HS-27A (cell line): ENCODE data around the gene SETD9.

ENCODE experiments used
- DNase-seq: peaks from one replicate; pipeline ENCODE4 v3.0.0-alpha.2; 2012; ENCODE audit warnings: low read depth, missing footprints

Gene SETD9

DNA sequence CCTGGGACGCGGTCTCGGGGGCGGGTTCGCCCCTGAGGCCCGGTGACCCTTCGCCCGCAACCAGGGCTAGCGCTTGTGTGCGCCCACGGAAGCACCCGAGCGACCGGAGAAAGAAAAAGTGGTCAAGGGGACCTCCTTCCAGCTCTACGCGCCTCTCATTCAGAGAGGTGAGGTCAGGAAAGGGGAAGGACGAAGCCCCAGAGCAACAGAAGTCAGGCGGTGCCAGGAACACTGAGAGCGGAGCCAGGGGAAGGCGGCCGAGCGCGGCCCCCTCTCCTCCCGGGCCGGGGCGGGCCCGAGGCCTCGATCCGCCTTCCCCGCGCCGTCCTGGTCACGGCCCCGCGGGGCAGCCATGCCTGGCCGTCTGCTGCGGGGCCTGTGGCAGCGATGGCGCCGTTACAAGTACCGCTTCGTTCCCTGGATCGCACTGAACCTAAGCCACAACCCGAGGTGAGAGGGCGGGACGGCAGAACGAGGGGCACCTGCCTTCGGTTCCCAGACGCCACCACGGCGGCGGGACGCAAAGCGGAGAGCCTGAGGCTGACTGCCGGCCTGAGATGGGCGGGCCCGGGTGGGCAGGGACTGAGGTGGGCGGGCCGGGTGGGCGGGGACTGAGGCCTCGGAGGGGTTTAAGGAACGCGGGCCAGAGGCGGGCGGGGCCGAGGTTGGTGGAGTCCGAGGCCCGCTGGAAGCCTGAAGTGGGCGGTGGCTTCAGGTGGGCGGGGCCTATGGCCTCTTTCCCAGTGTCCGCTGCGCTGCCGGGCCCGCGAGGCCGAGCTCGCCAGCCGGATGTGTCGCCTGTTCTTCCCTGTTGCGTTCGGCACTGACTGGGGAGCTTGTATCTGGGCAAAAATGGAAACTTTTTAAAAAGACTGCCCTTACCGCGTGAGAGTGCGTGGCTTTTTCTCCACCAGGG, at the start of gene SETD9:
SETD9 (plus strand) TSS at position 303 of the 916 bp plus-strand sequence; CDS start at position 353, 50 bp downstream.
- peak; percentile 66 for DNase-seq

DNA sequence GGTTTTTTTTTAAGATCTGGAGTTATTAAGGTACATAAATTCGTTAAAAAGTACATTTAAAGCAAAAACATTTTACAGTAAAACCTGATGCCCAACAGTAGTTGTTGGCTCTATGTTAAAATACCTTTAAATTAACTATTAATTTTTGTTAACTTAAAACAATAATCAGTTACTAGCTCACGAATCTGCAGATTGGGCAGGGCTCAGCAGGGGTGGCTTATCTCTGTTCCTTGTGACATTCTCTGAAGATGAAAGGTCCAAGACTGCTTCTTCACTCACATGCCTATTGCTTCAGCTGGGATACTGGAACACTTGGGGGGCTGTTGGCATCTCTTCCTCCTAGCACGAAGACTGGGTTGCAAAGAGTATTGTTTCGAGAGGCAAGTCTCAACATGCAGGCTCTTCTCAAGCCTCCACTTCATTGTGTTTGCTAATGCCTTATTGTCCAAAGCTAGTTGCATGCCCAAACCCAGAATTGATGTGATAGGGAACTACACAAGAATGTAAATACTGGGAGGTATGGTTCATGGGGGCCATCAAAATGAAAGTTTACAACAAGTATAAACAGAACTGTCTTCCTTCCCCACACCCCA, 47.4 kb upstream of the SETD9 start:
- DNase-seq = no peak

DNA sequence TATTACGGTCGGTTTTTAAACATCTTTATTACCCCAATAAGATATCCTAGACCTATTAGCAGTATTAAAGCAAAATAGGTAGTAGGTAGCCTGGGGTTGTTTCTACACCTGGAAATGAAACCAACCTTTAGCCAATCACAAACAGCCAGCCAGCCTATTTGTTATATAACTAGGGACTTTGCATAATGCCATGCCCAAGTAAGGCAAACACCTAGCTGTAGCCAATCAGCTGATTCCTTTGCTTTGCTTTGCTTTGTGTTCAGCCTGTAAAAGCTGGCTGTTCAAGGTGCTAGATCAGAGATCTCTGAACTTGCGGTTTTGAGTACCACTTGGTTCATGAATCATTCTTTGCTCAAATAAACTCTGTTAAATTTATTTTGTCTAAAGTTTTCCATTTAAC, 46.5 kb upstream of the SETD9 start:
- no peak for DNase-seq

- no peak for DNase-seq
Observed at GRCh38 chr5:56871777-56872176, 37.6 kb upstream of the SETD9 start.

- no peak for DNase-seq
Observed at GRCh38 chr5:56873056-56873455, 36.3 kb upstream of the SETD9 start.

DNA sequence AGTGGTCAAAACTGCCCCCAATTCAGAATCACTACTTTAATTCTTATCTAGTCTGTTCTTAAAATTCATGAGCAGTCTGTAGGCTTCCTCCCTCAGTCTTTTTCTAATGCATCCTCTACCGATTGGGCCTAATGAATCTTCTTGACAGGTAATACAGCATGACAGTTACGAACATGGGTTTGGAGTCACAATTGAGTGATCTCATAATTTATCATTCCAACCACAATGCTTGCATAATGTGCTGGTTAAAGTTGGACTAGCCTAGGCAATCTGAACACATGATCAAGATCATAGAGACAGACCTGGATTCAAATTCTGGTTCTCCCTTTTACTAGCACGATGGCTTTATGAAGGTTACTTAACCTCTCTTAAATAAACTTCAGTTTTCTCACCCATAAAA, 33.1 kb upstream of the SETD9 start:
- no peak for DNase-seq

GRCh38 chr5:56881571-56881970, 27.8 kb upstream of the SETD9 start:
- no peak for DNase-seq

DNA sequence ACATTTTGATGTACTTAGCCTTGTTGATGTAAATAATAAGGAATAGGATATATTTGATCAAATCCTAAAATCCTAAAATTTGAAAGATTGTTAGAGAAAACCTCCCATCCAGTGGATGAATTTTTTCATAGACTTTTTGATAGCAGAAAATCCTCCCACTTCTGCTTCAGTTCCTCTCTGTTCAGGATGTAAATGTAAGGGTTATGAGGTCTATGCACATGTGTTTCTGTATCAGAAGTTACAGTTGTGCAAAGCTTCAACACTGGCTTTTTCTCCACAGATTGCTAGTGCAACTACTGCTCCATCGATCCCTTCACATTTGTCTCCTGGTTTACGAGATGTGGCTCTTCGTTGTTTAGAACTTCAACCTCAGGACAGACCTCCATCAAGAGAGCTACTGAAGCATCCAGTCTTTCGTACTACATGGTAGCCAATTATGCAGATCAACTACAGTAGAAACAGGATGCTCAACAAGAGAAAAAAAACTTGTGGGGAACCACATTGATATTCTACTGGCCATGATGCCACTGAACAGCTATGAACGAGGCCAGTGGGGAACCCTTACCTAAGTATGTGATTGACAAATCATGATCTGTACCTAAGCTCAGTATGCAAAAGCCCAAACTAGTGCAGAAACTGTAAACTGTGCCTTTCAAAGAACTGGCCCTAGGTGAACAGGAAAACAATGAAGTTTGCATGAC, 16.0 kb upstream of the SETD9 start:
- no peak for DNase-seq

- no peak for DNase-seq
Observed at GRCh38 chr5:56896763-56897162, 12.6 kb upstream of the SETD9 start.

DNA sequence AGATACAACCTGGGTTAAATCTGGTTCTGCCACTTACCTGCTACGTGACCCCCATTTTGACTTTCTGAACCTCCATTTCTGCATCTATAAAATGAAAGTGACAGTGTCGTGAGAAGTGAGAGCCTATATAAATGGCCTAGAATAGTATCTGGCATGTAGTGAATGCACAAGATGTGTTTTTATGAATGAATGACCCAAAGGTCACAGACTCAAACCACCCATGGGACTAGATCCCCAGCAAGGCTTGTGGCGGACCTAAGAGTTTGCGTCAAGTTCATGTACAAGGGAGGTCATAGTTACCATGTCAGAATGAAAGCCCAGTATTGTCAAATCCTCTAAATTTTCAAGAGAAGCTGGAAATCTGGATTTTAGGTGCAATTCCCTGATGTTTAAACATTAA, 11.2 kb upstream of the SETD9 start:
- DNase-seq = no peak

DNA sequence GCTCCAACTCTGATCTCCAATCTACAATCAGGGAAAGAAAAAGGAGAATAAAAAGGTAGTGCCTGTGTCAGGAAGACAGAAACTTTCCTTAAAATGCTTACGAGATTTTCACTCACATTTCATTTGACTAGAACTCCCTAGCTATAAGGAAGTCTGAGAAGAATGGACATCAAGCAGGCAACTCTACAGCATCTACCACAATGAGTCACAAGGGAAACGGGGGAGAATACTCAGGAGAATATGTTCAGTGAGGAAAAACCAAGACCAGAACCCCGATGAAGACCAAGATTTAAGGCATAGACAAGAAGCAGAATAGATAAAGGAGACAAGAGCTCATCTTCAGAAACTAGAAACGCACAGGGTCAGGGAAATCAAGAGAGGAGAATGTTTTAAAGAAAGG, 9.0 kb upstream of the SETD9 start:
- DNase-seq = peak; percentile 0

GRCh38 chr5:56900858-56901578, 8.4 kb upstream of the SETD9 start:
- peak; percentile 2 for DNase-seq

DNA sequence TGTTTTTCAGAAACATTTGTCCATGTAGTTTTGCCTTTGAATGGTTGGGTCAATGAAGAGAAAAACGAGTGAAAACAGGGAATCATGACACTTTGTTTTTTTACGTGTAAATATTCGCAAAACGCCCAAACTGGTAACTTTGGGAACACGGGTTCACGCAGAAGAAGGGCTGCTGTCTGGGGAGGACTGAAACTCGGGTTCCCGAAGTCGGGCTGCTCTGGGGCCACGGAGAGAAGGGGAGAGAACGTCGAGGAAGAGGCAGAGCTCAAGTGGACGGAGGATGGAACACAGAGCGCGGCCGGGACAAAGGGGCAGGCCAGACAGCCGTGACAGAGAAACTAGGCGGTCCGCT, 478 bp upstream of the SETD9 start:
- DNase-seq = no peak

DNA sequence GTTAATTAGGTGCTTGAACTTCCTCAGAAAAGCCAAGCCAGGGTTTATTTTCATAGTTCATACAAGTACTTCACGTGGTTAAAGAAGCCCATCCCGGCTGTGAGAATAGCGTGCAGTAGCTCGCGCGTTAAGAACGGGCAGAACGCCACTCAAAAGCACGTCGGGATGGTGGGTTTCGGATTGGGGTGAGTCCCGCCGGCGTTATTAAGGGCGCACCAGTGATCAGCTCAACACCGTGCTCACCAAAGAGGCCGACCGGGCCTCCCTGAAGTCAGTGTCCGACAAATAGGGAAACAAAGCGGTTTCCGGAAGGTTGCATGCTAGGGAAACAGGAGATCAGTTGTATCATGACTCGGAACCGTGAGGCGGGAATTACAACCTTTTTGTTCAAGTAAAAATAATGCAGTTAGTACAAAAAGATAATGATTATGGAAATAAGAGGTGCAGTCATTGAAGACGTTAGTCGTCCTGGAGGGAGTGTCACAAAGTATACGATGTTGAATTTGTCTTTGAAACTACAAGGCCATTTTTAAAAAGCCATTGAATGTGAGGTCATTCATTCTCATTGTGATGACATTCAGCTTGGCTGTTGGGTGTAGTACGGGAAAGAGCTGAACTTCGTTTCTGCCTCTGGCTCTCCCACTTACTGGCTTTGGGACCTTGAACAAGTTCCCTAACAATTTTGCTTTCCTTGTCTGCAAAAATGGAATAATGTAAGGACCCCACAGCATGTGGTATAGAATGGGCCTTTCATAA, 992 bp downstream of the SETD9 start:
- DNase-seq = peak; percentile 1

- DNase-seq = no peak
Observed at GRCh38 chr5:56913766-56914165, 4.4 kb downstream of the SETD9 start.

GRCh38 chr5:56914678-56915077, 5.3 kb downstream of the SETD9 start:
- no peak for DNase-seq

DNA sequence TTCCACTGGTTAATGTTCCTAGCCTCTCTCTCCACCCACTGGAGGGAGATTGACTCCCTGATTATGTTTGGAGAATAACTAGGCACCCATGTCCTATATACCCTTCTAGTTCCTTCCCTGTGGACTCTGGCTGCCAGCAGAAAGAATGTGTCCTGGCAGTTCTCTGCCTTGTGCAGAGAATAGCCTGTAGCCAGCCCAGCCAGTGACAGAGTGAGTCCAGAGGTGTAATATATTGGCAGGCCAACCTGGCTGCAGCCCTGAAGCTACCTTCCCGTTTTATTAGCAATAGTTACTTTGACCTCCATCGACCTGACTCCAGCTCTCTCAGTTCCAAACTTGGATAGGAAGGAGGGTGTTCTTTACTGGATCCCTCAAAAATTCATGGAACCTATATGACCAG, 8.1 kb downstream of the SETD9 start:
- no peak for DNase-seq

DNA sequence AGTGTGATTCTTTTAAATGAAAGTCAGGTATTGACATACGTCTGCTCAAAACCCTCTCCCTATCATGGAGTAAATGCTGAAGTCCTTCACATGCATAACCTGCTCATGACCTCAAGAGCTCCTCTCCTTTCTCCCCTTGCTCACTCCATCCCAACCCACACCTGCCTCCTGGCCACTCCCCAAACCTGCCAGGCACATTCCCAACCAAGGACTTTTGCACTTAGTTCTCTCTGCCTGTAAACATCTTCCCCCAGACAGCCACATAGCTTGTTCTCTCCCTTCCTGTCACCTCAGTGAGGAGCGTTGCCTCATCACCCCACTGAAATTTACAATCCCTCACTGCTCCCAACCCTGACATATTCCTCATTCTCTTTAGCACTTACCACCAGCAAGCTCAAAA, 8.7 kb downstream of the SETD9 start:
- no peak for DNase-seq

DNA sequence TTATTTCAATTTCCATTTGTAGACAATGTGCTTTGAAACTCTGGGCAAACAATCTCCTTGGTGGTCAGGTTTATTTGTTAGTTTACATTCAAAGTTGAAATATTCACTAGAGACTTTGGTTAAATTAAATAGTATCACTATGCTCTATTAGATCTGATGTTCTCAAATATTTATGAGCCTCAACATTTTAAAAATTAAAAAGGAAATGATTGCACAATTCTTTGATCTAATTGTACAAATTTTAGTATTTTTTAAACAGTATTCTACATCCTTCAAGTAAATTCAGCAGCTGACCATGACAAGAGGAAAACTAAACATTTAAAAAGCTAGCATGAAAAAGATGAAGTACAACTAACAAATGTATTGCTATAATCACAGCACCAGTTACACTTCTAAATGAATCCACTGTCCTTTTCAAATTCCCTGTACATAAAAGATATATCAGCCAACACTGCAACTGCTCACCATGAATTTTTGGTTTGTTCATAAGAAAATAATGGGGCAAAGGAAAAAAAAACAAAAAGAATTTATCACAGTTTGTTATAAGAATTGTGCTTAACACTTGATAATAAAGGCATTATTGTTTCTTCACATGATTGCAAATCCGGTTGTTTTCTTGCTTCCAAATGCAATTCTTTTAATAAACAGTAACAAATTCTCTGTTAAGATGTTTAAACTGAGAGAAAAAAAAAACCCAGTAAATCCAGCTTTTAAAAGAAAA, 10.7 kb downstream of the SETD9 start:
- no peak for DNase-seq

DNA sequence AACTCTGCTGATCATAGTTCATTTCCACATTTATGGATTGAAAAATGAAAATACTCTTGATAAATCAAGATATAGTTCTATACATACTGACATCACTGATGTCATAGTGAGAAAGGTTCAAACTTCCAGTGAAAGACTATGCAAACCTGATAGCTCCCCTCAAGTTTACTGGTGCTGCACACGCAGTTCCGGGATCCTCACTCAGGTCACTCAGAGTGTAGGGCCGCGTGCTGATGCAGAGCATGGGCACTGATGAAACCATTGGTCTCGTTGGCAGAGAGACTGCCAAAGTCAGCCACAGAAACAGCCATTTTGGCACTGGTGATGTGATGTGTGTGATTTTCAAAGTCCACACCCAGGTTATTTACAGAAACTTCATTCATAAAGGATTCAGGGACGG, 13.5 kb downstream of the SETD9 start:
- no peak for DNase-seq

DNA sequence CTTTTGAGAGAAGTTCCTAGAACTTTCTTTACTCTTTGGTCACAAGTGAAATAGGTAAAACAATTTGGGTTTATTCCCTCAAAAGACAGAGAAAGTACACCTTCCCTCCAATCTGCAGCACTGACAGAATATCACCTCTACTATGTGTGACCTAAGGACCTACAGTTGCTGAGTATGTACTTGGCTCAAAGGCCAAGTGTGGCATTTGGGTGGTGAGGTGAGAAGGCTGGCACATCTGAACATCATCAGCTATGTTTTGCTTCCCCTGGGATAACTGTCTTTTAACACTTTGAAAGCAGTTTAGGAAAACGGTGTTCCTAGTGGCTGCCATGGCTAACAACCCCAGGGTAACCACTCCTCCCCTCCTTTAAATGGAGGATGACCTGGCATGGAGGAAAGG, 24.9 kb downstream of the SETD9 start:
- DNase-seq = no peak
